ENCODE results near the gene CLSTN3. TPM values are rescaled to one million over a fixed set of nuclear protein-coding genes. Genes with fewer than 3 reads are reported as not detected.

CLSTN3 gene
- total and polyA plus RNA-seq, 3 donors from 2014 or later, result 18.8 to 22.7 (median 19.9) TPM

DNA sequence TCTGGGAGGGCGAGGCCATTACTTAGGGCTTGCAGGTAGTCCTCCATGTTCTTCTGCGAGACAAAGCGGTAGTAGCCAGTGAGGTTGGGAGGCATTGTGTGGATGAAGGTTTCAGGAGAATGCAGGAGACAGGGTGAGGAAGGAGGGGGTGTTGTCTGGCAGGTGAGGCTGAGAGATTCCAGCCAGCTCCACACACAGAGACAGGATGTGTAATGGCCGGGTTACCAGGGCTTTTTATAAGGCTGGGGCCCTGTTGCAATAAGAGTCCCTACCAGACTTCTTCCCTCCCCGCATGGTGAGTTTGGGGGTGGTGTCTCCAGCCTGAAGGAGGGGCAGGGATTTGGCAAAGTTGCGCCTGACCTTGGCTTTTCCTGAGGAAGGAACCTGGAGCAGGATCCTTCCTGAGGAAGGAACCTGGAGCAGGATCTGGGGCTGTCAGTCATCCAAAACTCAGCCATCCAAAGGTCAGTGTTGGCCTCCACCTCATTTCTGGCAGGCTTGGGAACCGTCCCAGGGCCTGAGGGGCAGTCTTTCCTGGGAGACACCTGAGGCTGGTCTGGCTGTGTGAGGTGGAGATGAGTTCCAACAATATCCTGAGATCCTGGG lies 1.4 kb upstream of the CLSTN3 start, which contains the start of gene RBP5:
Gene RBP5, minus strand, starts transcription at position 209 of the 606 bp plus-strand sequence. Its CDS starts 114 bp downstream, at position 95.
- H3K4me3 ChIP-seq, result peak within 1 kb of the TSS; percentile 57 to 73
- peaks cover 19% of the 10 kb centered on the region for H3K4me1 ChIP-seq
- intact Hi-C loops (cut with DNase I; ENCODE audit: low total_unique reads), result no loop called here
- TF ChIP-seq, protein P1, sequence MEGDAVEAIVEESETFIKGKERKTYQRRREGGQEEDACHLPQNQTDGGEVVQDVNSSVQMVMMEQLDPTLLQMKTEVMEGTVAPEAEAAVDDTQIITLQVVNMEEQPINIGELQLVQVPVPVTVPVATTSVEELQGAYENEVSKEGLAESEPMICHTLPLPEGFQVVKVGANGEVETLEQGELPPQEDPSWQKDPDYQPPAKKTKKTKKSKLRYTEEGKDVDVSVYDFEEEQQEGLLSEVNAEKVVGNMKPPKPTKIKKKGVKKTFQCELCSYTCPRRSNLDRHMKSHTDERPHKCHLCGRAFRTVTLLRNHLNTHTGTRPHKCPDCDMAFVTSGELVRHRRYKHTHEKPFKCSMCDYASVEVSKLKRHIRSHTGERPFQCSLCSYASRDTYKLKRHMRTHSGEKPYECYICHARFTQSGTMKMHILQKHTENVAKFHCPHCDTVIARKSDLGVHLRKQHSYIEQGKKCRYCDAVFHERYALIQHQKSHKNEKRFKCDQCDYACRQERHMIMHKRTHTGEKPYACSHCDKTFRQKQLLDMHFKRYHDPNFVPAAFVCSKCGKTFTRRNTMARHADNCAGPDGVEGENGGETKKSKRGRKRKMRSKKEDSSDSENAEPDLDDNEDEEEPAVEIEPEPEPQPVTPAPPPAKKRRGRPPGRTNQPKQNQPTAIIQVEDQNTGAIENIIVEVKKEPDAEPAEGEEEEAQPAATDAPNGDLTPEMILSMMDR (IDR thresholded peaks at IDR 0.05), result no peak
- TF ChIP-seq POLR2A (IDR thresholded peaks at IDR 0.05), result no peak
- H3K27me3 ChIP-seq, result no peaks in the 10 kb centered on the region
- H3K27ac ChIP-seq, result peak within 1 kb of the TSS; percentile 24 to 82
- H3K36me3 ChIP-seq (ENCODE audit: low read depth, missing control alignments), result no peaks in the 10 kb centered on the region
- H3K9me3 ChIP-seq, result no peaks in the 10 kb centered on the region
- DNase-seq, result no peak
- WGBS, 2 donors, result 61 to 67% methylated on average over 6 to 7 of the region's 7 CpGs

DNA sequence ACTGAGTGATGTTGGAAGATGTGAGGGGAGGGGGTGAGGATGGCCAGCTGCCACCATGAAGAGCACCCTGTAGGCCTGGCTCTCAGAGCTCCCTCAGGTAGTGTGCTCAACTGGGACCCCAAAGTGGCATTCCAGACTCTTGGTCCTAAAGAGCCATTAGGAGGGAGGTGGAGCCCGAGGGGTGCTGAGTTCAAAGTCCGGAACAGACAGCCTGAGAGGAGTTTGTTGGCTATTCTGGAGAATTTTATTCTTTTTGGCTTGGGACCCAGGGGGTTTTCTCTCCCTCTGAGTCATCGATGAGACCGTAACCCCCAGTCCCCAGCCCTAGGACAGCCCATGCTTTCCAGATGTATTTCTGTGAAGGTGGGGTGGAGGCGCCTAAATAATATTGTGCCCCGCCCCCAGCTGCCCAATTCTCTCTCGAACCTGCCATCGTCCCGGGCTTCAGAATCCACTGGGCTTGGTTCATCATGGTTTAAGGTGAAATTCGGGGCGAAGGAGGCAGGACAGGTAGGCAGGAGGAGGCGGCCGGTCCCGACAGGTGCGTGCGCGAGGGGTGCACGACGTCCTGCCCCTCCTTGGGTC lies 792 bp upstream of the CLSTN3 start:
- H3K4me1 ChIP-seq, result peaks cover 17% of the 10 kb centered on the region
- no peaks in the 10 kb centered on the region for H3K9me3 ChIP-seq
- peak overlapping the region; percentile 57 to 73 for H3K4me3 ChIP-seq
- H3K36me3 ChIP-seq (ENCODE audit: low read depth, missing control alignments), result no peaks in the 10 kb centered on the region
- peak overlapping the region; percentile 24 to 82 for H3K27ac ChIP-seq
- H3K27me3 ChIP-seq, result no peaks in the 10 kb centered on the region
- DNase-seq, result no peak
- 2 to 4% methylated on average over 11 to 19 of the region's 19 CpGs for WGBS, 2 donors
- TF ChIP-seq, protein P1 (IDR thresholded peaks at IDR 0.05), result no peak
- no peak for TF ChIP-seq POLR2A (IDR thresholded peaks at IDR 0.05)
- intact Hi-C loops (cut with DNase I; ENCODE audit: low total_unique reads), result no loop called here

DNA sequence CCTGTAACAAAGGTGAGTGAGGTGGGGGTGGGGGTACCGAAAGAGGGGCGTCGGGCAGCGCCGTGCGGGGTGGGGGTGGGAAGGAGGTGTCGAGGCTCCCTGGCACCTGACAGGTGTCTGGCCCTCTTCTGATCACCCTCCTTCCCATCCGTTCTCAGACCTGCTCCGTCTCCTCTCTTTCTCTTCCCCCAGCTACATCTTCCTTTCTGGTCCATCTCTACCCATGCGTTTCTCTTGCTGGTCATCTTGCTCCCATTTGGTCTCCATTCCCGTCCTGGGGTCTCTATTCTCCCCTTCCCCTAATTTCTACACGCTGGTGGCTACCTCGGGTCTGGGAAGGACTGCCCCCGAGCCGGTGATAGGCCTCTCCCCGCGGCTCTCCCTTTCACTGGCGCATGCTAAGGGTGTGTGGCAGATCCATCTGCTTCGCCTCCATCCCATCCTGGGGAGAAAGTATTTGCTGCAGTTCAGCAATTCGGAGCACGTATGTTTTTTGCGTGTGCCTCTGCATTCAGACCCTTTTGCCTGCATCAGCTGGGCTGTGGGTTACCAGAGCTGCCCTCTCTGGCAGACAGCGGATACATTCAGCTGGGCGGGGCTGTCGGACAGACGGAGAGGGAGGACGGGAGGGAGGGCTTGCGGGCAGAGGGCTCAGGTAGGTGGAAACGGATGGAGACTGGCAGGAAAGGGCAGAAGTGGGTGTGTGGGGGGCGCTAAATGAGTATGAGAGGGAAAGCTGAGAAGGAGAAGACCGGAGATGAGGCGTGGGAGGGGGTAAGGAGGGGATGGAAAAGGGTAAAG lies 730 bp downstream of the CLSTN3 start:
- Histone ChIP-seq H3K27ac (peak overlapping the region; percentile 24 to 82), H3K36me3 (ENCODE audit: low read depth, missing control alignments) (no peaks in the 10 kb centered on the region), H3K27me3 (no peaks in the 10 kb centered on the region), H3K4me1 (peaks cover 17% of the 10 kb centered on the region), H3K4me3 (peak overlapping the region; percentile 57 to 73), H3K9me3 (no peaks in the 10 kb centered on the region)
- DNase-seq, result peak; percentile 73
- WGBS, 2 donors, result 1 to 2% methylated on average over 31 to 32 of the region's 32 CpGs
- TF ChIP-seq, protein P1 (IDR thresholded peaks at IDR 0.05), result no peak
- no peak for TF ChIP-seq POLR2A (IDR thresholded peaks at IDR 0.05)
- intact Hi-C loops (cut with DNase I; ENCODE audit: low total_unique reads), result no loop called here

DNA sequence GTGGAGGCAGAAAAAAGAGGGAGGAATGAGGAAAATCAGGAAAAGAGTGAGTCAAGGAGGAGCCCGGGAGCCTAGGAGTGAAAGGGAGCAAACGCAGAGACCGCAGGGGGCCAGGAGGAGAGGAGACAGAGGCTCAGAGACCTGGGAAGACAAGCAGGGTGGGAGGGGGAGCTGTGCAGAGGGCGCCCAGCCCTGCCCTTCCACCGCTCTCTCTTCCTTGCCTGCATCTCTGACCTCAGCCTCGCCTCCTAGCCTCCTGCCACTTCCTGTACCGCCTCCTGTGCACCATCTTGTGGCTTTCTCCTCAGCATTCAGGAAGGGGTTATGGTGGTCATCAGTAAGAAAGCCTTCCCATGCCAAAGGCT lies 1.3 kb downstream of the CLSTN3 start:
- DNase-seq, result no peak

More for the DNA sequence above, 1.3 kb downstream of the CLSTN3 start:
- Histone ChIP-seq H3K36me3 (ENCODE audit: low read depth, missing control alignments) (no peaks in the 10 kb centered on the region), H3K27ac (peak overlapping the region in 1 of 2 donors; percentile 82), H3K4me3 (no peak overlapping the region), H3K9me3 (no peaks in the 10 kb centered on the region), H3K4me1 (peaks cover 17% of the 10 kb centered on the region), H3K27me3 (no peaks in the 10 kb centered on the region)
- no peak for TF ChIP-seq POLR2A (IDR thresholded peaks at IDR 0.05)
- WGBS, 2 donors, result 39 to 44% methylated on average over 7 of the region's 7 CpGs
- intact Hi-C loops (cut with DNase I; ENCODE audit: low total_unique reads), result no loop called here

Data from testis (tissue), 3 donors.